ENCODE data around the gene GSTM1. TPM values are rescaled to one million over a fixed set of nuclear protein-coding genes. Genes with fewer than 3 reads are reported as not detected.

The GSTM1 gene
- total and polyA plus RNA-seq, 10 of the 15 experiments (the other 5 are each of a cell fraction or from before 2014, with no cell fraction given), result 16.0 to 75.6 (median 46.4) TPM

DNA sequence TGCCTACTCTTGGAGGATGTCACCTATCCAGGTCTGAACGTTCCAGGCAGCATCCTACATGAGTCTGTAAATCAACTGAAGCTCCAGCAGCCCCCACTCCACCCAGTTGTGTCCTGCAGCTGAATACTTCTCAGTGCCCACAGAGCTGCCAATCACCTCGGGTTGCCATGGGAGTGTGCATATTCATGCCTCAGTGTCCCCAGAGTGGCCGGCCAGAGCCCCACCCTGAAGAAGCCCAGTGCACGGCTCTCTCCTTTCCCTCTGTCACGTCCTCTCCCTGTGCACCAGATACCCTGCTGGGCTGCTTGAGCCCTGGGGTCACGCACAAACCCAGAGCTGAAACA, 47.8 kb upstream of the GSTM1 start (continued):
- TF ChIP-seq, protein P1, sequence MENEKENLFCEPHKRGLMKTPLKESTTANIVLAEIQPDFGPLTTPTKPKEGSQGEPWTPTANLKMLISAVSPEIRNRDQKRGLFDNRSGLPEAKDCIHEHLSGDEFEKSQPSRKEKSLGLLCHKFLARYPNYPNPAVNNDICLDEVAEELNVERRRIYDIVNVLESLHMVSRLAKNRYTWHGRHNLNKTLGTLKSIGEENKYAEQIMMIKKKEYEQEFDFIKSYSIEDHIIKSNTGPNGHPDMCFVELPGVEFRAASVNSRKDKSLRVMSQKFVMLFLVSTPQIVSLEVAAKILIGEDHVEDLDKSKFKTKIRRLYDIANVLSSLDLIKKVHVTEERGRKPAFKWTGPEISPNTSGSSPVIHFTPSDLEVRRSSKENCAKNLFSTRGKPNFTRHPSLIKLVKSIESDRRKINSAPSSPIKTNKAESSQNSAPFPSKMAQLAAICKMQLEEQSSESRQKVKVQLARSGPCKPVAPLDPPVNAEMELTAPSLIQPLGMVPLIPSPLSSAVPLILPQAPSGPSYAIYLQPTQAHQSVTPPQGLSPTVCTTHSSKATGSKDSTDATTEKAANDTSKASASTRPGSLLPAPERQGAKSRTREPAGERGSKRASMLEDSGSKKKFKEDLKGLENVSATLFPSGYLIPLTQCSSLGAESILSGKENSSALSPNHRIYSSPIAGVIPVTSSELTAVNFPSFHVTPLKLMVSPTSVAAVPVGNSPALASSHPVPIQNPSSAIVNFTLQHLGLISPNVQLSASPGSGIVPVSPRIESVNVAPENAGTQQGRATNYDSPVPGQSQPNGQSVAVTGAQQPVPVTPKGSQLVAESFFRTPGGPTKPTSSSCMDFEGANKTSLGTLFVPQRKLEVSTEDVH (IDR thresholded peaks at IDR 0.05; ENCODE audit: low read depth, partially characterized antibody), result no peak

DNA sequence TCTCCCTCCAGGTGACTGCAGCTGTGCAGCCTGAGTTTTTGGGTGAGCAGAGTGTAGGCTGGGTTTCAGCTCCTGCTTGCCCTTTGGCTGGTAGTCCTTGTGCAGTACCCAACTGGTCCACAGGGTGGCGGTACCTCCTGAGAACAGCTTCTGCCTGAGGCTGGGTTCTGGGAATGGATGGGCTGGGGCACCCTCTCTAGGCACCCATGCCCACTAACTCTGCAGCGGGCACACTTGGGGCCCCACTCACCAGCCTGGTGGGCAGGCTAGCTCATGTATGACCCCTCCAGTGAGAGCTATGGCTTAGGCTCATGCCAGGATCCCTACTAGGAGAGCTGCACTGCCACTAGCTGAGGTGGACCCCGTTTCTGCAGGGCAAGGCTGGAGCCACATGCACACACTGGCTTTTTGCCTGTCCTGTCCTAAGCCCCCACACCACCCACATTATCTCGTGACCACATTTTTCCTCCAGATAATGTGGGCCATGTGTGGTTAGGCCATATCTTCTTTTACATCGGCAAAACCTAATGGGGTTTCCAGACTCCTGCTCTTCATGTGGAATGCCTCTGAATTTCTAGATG, 47.2 kb upstream of the GSTM1 start:
- Histone ChIP-seq H2AFZ (ENCODE audit: control insufficient read depth, low read depth, low read length) (peak overlapping the region; percentile 49), H3K9me3 (replicated peaks; ENCODE audit: control insufficient read depth, insufficient read depth, low read length) (no peaks in the 10 kb centered on the region), H3K4me1 (ENCODE audit: control insufficient read depth, insufficient read depth, low read length) (peaks cover 11% of the 10 kb centered on the region), H4K20me1 (ENCODE audit: control insufficient read depth, insufficient read depth) (no peaks in the 10 kb centered on the region), H3K4me3 (no peak overlapping the region), H3K27me3 (replicated peaks in 1 of 2; ENCODE audit: control insufficient read depth in 2 of 2, insufficient read depth in 2 of 2, low read length in 1 of 2) (no peaks in the 10 kb centered on the region), H3K27ac (ENCODE audit: control insufficient read depth, insufficient read depth) (no peak overlapping the region), H3K79me2 (ENCODE audit: control insufficient read depth, insufficient read depth, low read length) (no peaks in the 10 kb centered on the region), H3K9ac (ENCODE audit: control insufficient read depth, insufficient read depth, low read length) (no peak overlapping the region), H3K4me2 (ENCODE audit: control insufficient read depth, insufficient read depth) (no peak overlapping the region), H3K36me3 (ENCODE audit: control insufficient read depth in 2 of 2, insufficient read depth in 2 of 2, low read length in 1 of 2) (no peaks in the 10 kb centered on the region)
- FAIRE-seq (peak; percentile 84), DNase-seq (ENCODE audit: low read depth, low spot score) (no peak), ATAC-seq (peak; percentile 82)
- no TSS peak for BruUV-seq (replicated peaks)
- ChIA-PET RAD21 (ENCODE audit: unreplicated experiment) (interaction anchor here (0.6 to 7.3 kb wide), 38 partner anchors 8 to 392 kb away, joined by 3 to 106 read pairs (median 4); partner anchors contain the start of genes AHCYL1, AMPD2, ATXN7L2 and GNAI3), SMC1A (ENCODE audit: uncharacterized antibody, unreplicated experiment) (interaction anchor here (0.7 to 9.1 kb wide), 32 partner anchors 10 to 371 kb away, joined by 3 to 117 read pairs (median 6); partner anchors contain the start of genes AHCYL1, AMPD2, EPS8L3 and GNAI3), CTCF (interaction anchor here (0.6 to 10.7 kb wide), 86 partner anchors 10 to 563 kb away, joined by 3 to 299 read pairs (median 4); partner anchors contain the start of genes AHCYL1, AMPD2, CYB561D1 and GNAI3), POLR2A (interaction anchor here (0.6 to 3.2 kb wide), 9 partner anchors 10 to 99 kb away, joined by 3 to 13 read pairs (median 4); partner anchors contain the start of genes GNAI3 and GSTM1)
- TF ChIP-seq RAD21 (IDR thresholded peaks at IDR 0.05; ENCODE audit: insufficient read depth, low read depth, low read length) (peak; percentile 70), BCL11A (IDR thresholded peaks at IDR 0.05; ENCODE audit: low read depth, low read length) (no peak), SMC3 (IDR thresholded peaks at IDR 0.05; ENCODE audit: borderline replicate concordance, low read length) (peak; percentile 77; the same call in 1 of the 2 replicates), YY1 (IDR thresholded peaks at IDR 0.05; ENCODE audit: low read depth, low read length) (peak; percentile 57), KLF5 (IDR thresholded peaks at IDR 0.05; ENCODE audit: partially characterized antibody) (peak; percentile 58)
- TF ChIP-seq, protein P2, sequence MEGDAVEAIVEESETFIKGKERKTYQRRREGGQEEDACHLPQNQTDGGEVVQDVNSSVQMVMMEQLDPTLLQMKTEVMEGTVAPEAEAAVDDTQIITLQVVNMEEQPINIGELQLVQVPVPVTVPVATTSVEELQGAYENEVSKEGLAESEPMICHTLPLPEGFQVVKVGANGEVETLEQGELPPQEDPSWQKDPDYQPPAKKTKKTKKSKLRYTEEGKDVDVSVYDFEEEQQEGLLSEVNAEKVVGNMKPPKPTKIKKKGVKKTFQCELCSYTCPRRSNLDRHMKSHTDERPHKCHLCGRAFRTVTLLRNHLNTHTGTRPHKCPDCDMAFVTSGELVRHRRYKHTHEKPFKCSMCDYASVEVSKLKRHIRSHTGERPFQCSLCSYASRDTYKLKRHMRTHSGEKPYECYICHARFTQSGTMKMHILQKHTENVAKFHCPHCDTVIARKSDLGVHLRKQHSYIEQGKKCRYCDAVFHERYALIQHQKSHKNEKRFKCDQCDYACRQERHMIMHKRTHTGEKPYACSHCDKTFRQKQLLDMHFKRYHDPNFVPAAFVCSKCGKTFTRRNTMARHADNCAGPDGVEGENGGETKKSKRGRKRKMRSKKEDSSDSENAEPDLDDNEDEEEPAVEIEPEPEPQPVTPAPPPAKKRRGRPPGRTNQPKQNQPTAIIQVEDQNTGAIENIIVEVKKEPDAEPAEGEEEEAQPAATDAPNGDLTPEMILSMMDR (IDR thresholded peaks at IDR 0.05 in 2 of 3, conservative IDR thresholded peaks at IDR 0.05 in 1 of 3; ENCODE audit: control insufficient read depth in 2 of 3, extremely low read depth in 1 of 3, insufficient read depth in 1 of 3, low read depth in 3 of 3, low read length in 3 of 3), result peak; percentile 94 to 96 (median 95); a peak in 5 of 6 replicates
- 15% methylated on average over 5 of the region's 5 CpGs for WGBS (ENCODE audit: insufficient coverage, insufficient replicate concordance, low lambda C conversion rate, missing lambda C conversion rate)
- intact Hi-C loops (cut with micrococcal nuclease; ENCODE audit: unreplicated experiment), result loop anchor here (5.0 kb wide), 4 partner anchors 47 to 342 kb away; partner anchors contain the start of genes AHCYL1, GNAI3 and GSTM1
- in situ Hi-C loops (cut with MboI), result loop anchor here (5.0 kb wide), 2 partner anchors 132 to 347 kb away; no protein-coding TSS in a partner anchor

Measured in GM12878 (cell line).